A204.1 (cell line): Measurements from ENCODE around the gene MUC3A.

Experiments used
- FAIRE-seq: peaks from 2 replicates; lab custom pipeline; 2012; peaks lifted over from hg19 to GRCh38; lab: Jason Lieb, UNC

Gene MUC3A

DNA sequence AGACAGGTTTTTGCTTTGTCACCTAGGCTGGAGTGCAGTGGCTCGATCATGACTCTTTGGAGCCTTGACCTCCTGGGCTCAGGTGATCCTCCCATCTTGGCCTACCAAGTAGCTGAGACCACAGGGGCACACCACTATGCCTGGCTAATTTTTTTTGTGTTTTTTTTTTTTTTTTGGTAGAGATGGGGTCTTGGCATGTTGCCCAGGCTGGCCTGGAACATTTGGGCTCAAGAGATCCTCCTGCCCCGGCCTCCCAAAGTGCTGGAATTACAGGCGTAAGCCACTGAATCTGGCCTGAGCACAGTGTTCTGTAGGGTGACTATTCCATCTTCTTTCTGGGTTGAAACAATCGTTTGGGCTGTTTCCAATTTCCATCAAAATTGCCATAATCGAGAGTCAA lies 1.5 kb upstream of the MUC3A start:
- FAIRE-seq = no peak

DNA sequence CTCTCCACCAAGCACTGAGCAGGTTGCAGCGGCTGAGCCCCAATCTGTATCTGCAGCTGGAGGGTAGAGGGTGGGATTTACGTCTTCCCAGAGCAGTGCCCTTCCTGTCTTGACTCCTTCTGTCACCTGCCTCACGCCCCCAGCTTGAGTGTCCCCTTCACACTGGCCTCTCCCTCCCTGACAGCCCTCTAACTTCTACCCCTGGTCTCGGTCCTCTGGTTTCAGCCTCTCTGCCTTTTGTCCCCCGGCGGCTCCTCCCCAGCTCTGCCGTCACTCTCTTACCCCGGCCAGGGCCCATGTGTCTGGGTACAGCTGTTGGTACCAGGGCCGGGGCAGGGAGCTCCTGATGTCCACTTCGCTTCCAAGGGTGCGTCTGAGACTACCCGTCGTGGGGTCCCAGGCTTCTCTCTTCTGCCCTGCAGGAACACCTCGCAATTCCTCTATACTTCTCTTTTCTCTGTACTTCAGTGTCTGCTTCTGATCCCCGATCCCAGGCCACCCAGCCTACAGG lies 654 bp downstream of the MUC3A start:
- no peak for FAIRE-seq

DNA sequence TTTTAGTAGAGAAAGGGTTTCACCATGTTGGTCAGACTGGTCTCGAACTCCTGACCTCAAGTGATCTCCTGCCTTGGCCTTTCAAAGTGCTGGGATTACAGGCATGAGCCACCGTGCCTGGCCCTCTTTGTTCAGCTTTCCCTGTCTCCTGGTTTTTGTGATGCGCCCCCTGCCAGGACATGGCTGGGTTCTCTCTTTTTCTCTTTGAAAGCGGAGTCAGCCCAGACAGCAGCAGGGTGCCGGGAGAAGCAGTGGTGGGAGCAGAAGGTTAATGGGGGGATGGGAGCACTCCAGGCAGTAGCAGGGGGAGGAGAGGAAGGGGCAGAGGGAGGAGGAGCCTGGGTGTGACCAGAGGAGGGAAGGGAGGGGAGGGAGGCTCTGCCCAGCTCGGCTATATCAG lies 1.8 kb downstream of the MUC3A start:
- no peak for FAIRE-seq

DNA sequence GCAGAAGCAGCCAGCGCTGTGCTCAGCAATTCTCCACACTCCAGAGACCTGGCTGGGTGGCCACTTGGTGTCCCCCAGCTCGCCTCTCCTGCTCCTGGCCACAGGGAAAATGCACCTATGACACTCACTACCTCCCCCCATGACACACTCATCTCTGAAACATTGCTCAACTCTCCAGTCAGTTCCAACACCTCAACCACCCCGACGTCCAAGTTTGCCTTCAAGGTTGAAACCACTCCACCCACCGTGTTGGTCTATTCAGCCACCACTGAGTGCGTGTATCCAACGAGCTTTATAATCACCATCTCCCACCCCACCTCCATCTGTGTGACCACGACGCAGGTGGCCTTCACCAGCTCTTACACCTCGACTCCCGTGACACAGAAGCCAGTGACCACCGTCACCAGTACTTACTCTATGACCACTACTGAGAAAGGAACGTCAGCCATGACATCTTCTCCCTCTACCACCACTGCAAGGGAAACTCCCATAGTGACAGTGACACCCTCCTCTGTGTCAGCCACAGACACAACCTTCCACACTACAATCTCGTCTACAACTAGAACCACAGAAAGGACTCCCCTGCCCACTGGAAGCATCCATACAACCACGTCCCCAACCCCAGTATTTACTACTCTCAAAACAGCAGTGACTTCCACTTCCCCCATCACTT lies 2.7 kb downstream of the MUC3A start:
- no peak for FAIRE-seq

GRCh38 chr7:100952641-100953040 lies 3.3 kb downstream of the MUC3A start:
- FAIRE-seq = no peak

DNA sequence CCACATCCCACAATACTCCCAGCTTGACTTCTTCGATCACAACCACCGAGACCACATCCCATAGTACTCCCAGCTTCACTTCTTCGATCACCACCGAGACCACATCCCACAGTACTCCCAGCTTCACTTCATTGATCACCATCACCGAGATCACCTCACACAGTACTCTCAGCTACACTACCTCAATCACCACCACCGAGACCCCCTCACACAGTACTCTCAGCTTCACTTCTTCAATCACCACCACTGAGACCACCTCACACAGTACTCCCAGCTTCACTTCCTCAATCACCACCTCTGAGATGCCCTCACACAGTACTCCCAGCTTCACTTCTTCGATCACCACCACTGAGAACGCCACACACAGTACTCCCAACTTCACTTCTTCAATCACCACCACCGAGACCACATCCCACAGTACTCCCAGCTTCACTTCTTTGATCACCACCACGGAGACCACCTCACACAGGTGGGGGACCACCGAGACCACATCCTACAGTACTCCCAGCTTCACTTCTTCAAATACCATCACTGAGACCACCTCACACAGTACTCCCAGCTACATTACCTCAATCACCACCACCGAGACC lies 8.6 kb downstream of the MUC3A start:
- FAIRE-seq = no peak

- FAIRE-seq = no peak
Measured at GRCh38 chr7:100959894-100960293, 10.6 kb downstream of the MUC3A start.

GRCh38 chr7:100962537-100962936 lies 13.2 kb downstream of the MUC3A start:
- FAIRE-seq = no peak

GRCh38 chr7:100963386-100963785 lies 14.1 kb downstream of the MUC3A start:
- FAIRE-seq = no peak

- no peak for FAIRE-seq
Measured at GRCh38 chr7:100963874-100964273, 14.5 kb downstream of the MUC3A start.

DNA sequence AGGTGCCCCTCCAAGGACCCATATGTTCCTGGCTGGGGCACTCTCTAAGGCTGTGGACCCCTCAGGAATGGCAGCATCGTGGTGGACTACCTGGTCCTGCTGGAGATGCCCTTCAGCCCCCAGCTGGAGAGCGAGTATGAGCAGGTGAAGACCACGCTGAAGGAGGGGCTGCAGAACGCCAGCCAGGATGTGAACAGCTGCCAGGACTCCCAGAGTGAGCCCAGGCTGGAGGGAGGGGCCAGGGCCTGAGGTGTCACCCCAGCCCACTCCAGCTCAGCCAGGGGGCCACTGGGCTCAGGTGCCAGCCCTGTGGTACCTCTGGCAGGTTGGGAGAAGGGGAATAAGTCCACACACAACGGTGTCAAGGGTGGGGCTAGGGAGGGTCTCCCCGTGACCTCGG lies 15.3 kb downstream of the MUC3A start:
- no peak for FAIRE-seq

GRCh38 chr7:100965045-100965722 lies 15.8 kb downstream of the MUC3A start:
- no peak for FAIRE-seq

- no peak for FAIRE-seq
Measured at GRCh38 chr7:100965723-100966541, 16.6 kb downstream of the MUC3A start.

- no peak for FAIRE-seq
Measured at GRCh38 chr7:100966542-100967291, 17.4 kb downstream of the MUC3A start.

GRCh38 chr7:100967292-100967863 lies 18.0 kb downstream of the MUC3A start:
- FAIRE-seq = no peak

DNA sequence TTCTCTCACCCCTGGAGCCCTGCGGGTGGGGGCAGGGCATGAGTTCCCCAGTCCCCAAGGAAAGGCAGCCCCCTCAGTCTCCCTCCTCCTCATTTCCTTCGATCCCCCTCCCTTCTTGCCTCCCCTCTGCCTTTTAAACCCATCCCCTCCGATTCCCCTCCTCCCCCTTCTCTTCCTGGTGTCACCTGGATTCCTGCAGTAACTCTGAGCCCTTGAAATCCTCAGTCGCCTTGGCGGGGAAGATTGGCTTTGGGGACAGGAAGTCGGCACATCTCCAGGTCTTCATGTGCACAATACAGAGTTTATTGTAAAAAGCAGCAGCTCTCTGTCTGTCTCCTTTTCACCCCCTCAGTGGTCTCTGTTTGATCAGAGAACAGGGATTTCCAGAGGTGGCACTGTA lies 18.7 kb downstream of the MUC3A start:
- FAIRE-seq = no peak

GRCh38 chr7:100968650-100969049 lies 19.3 kb downstream of the MUC3A start:
- FAIRE-seq = no peak

DNA sequence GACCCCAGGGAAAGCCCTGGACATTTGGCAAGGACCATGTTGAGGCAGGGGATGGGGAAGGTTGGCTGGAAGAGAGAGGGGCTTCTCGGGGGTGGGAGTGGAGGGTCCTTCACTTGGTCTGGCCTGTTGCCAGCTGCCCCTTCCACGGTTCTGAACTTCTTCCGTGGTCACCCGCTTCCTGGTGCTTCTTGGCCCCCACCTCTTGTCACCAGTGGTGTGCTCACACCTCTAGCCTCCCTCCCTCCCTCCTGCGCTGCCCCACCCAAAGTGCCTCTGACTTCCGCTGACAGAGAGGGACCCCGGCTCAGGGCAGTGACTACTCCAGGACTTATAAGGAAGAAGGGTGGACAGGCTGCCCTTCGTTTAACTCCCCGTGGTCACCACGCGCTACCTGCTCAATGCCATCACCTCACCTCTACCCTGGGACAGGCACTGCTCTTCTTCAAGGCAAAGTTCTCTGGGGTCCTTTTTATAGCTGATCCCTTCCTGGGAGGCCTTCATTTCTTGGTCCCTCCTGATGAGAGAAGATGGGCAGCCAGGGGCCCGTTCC lies 19.8 kb downstream of the MUC3A start, which contains the start of gene MUC12:
MUC12 (plus strand) TSS at position 500 of the 550 bp plus-strand sequence. CDS start 58 bp downstream, outside the sequence.
- no peak for FAIRE-seq

DNA sequence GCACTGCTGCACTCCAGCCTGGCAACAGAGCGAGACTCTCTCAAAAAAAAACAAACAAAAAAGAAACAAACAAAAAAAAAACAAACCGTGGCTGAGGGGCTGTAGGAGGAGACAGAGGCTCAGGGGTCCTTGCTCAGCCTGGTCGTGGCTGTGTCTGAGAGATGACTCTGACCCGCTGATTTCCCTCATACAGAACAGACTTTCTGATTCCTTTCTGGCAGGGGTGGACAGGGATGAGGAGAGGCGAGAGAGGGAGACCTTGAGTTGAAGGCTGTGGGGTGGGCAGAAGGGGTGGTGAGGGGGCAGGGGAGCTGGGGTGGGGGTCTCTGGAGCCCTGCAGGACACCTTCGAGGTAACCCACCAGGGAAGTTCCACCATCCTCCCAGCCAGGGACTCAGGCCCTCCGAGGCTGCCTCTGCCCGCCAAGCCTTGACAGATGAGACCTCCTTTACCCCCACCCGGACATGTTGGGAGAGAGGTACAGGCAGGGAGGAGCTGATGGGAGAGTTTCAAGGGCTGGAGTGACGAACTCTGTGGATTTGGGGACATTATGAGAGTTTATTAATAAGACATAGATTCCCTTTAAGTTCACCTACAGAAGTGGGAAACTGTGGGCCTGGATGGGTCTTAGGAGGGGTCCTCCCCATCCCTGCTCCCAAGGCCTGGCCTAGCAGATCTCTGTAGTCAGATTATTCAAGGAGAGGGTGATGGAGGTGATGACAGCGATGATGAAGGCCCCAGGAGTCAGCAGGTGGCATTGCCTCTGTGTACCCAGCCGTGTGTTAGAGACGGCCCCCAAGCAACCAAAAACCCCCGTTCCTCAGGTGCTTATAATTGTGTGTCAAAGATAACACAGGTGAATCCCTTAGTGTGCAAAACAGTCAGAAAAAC lies 22.0 kb downstream of the MUC3A start:
- FAIRE-seq = no peak

- no peak for FAIRE-seq
Measured at GRCh38 chr7:100972002-100972347, 22.6 kb downstream of the MUC3A start.
